AG09319 (cell line): Measurements from ENCODE around the gene GABRB1.

Source experiments
- DNase-seq: peaks from one replicate; pipeline ENCODE4 v3.0.0-alpha.2; 2010; ENCODE audit warnings: low read depth; ENCODE audit errors: extremely low read depth
- TF ChIP-seq, protein P1 (sequence below): IDR thresholded peaks from 2 replicates; pipeline ENCODE4 v1.5.1; 2011; ENCODE audit warnings: low read depth, mild to moderate bottlenecking, inconsistent platforms, low read length, moderate library complexity

GABRB1 gene

DNA sequence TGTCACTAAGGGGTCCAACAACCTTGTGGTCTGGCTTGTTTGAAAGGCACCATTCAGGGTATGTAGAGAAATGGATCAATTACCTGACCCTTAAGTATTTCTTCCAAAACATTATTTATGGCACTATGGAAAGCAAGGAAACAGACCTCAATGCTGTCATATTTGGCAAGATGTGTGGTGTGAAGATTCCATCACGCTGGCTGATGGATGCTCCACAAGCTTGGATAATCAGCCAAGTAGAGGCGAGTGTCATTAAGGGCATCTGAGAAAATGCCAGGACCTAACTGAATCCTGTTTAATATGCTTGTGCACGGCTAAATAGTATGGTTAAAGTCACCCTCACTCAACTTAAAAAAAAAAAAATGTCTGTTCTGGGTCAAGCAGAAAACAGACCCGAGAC, 311.4 kb downstream of the GABRB1 start:
- TF ChIP-seq, protein P1, sequence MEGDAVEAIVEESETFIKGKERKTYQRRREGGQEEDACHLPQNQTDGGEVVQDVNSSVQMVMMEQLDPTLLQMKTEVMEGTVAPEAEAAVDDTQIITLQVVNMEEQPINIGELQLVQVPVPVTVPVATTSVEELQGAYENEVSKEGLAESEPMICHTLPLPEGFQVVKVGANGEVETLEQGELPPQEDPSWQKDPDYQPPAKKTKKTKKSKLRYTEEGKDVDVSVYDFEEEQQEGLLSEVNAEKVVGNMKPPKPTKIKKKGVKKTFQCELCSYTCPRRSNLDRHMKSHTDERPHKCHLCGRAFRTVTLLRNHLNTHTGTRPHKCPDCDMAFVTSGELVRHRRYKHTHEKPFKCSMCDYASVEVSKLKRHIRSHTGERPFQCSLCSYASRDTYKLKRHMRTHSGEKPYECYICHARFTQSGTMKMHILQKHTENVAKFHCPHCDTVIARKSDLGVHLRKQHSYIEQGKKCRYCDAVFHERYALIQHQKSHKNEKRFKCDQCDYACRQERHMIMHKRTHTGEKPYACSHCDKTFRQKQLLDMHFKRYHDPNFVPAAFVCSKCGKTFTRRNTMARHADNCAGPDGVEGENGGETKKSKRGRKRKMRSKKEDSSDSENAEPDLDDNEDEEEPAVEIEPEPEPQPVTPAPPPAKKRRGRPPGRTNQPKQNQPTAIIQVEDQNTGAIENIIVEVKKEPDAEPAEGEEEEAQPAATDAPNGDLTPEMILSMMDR: no peak
- no peak for DNase-seq

DNA sequence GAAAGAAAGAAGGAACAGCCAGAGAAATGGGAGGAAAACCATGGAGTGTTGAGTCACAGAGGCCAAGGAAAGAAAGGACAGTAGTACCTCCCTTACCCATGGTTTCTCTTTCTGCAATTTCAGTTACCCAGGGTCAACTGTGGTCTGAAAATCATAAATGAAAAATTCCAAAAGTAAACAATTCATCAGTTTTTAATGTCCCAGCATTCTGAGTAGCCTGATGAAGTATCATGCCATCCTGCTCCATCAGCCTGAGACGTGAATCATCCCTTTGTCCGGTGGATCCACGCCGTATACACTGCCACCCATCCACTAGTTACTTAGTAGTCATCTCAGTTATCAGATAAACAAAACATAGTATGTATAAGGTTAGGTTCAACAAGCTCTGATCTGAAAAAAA, 318.0 kb downstream of the GABRB1 start:
- DNase-seq: no peak
- TF ChIP-seq, protein P1: no peak

- DNase-seq: no peak
- TF ChIP-seq, protein P1: no peak
Observed at GRCh38 chr4:47355568-47355967, 324.2 kb downstream of the GABRB1 start.

DNA sequence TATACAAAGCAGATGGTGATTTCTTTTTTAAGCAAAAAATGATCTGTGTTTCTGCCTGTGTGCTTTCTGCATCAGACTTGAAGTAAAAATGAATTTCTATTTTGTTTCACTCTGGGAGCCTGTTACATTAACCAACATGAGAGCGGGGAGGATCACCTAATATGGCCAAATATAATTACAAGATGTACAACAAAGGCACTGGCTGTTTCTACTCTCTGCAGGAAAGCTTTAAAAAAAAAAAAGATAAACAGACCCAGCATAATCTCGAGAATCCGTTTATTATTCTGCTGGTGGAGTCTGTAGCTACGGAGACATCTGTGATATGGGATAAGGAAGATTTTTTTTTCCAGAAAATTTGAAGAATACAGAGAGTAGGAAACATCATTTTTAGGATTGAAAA, 328.5 kb downstream of the GABRB1 start:
- TF ChIP-seq, protein P1: no peak
- DNase-seq: no peak

GRCh38 chr4:47367761-47368160, 336.4 kb downstream of the GABRB1 start:
- TF ChIP-seq, protein P1: no peak

GRCh38 chr4:47368211-47368610, 336.8 kb downstream of the GABRB1 start:
- no peak for DNase-seq
- TF ChIP-seq, protein P1: no peak

More at GRCh38 chr4:47367761-47368160, 336.4 kb downstream of the GABRB1 start:
- DNase-seq: no peak

DNA sequence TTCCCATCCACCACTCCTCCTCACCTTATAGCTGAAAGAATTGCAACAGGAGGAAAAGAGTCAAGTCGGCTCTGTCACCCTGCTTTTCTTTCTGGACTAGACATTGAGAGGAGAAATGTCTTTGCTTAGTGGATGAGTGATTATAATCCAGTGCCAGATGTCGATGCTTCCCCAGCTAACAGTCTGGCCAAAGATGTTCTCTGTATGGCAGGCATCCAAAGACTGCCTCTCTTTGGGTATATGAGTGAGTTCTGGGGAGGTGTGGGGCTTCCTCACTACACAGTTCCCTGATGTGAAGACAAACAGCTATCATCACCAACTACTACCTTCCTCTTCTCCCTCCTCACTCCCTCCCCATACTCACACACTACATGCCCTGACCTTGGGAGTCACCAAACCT, 341.2 kb downstream of the GABRB1 start:
- TF ChIP-seq, protein P1: no peak
- no peak for DNase-seq
